Measurements from ENCODE around the gene OTX2. TPM values are rescaled to one million over a fixed set of nuclear protein-coding genes. Genes with fewer than 3 reads are reported as not detected.

OTX2 gene
- total RNA-seq, 3 donors from 2014 or later: not detected

DNA sequence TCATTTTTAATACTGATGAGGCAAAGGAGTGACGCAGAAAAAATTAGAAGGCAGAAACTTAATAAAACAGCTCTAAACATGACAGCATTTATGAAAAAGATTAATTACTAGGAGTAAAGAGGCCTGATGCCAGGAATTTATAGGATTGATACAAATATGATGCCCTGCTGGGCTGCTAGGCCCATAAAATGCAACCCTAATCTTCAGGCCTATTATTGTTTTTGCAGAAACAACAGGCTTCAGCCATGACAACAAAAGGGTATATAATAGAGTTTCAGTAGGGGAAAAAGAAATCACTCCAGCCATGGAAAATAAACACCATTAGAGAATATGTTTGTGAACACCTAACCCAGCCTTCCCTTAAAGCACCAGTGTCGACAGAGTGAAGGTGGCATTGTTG, 50.6 kb downstream of the OTX2 start:
- TF ChIP-seq, protein P1, sequence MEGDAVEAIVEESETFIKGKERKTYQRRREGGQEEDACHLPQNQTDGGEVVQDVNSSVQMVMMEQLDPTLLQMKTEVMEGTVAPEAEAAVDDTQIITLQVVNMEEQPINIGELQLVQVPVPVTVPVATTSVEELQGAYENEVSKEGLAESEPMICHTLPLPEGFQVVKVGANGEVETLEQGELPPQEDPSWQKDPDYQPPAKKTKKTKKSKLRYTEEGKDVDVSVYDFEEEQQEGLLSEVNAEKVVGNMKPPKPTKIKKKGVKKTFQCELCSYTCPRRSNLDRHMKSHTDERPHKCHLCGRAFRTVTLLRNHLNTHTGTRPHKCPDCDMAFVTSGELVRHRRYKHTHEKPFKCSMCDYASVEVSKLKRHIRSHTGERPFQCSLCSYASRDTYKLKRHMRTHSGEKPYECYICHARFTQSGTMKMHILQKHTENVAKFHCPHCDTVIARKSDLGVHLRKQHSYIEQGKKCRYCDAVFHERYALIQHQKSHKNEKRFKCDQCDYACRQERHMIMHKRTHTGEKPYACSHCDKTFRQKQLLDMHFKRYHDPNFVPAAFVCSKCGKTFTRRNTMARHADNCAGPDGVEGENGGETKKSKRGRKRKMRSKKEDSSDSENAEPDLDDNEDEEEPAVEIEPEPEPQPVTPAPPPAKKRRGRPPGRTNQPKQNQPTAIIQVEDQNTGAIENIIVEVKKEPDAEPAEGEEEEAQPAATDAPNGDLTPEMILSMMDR (IDR thresholded peaks at IDR 0.05): no peak
- intact Hi-C loops (cut with DNase I, micrococcal nuclease): no loop called here

DNA sequence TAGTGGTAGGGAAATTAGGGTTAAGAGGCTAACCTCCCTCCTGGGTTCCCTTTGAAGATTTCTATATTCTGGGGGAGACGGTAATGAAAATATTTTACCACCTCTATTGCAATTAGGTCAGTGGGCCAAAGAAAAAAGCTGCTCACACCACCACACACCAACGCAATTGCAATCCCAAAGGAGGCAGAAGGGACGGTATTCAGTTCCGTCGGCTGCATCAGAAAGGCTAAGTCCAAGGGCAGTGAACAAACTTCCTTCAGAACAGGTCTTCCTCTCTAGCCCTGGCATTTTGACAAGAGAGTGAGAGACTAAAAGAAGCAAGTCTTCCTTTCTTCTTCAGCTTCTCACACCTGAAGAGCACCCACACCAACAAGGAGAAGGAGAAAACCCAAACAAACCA, 51.2 kb downstream of the OTX2 start:
- Histone ChIP-seq H3K4me3 (no peak overlapping the region), H3K9me3 (no peaks in the 10 kb centered on the region), H3K4me1 (ENCODE audit: low read depth) (no peaks in the 10 kb centered on the region), H3K36me3 (ENCODE audit: low read depth) (no peaks in the 10 kb centered on the region)
- DNase-seq: no peak
- intact Hi-C loops (cut with DNase I, micrococcal nuclease): no loop called here
- TF ChIP-seq, protein P1 (IDR thresholded peaks at IDR 0.05): no peak
- no peak for ATAC-seq

More for the DNA sequence above, 50.6 kb downstream of the OTX2 start:
- DNase-seq (no peak), ATAC-seq (no peak)
- H3K4me3 ChIP-seq: no peak overlapping the region
- H3K36me3 ChIP-seq (ENCODE audit: low read depth): no peaks in the 10 kb centered on the region
- no peaks in the 10 kb centered on the region for H3K4me1 ChIP-seq (ENCODE audit: low read depth)
- no peaks in the 10 kb centered on the region for H3K9me3 ChIP-seq

DNA sequence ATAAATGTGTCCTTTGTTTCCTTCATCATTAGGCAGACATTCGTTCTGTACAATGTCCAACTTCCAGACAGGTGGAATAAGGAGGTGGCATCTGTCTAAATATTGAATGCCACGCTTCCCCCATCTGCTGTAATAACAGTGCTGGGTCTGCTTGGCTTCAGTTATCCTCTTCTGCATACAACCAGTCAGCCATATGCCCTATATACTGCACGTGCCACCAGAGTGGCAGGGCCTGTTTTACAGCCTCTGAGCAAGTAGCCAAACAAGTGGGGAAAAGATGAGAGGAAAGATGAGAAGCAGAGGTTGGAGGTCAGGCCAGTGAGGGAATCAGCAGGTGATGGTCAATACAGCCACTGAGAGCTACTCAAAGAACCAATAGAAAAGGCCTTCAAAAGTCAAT, 55.4 kb downstream of the OTX2 start:
- intact Hi-C loops (cut with DNase I, micrococcal nuclease): no loop called here
- TF ChIP-seq, protein P1 (IDR thresholded peaks at IDR 0.05): no peak
- ATAC-seq: no peak
- no peaks in the 10 kb centered on the region for H3K4me1 ChIP-seq (ENCODE audit: low read depth)
- H3K4me3 ChIP-seq: no peak overlapping the region
- H3K9me3 ChIP-seq: no peaks in the 10 kb centered on the region
- no peak for DNase-seq
- H3K36me3 ChIP-seq (ENCODE audit: low read depth): no peaks in the 10 kb centered on the region

DNA sequence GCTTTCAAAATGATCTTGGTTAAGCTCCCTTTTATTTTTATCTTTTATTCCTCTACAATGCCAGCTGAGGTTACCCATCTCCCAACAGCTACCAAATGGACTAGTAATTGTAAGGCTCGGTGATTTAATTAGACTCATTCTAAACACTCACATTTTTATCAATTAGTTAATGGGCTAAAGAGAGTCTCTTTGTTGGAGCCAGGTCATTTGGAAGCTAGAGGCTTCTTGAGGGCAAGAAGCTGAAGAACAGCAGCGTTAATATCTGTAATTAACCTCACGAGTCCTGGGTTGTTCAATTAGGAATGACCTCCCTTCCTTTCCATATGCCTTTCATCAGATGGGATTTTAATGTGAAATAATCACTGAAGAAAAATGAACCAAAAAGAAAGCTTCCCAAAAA, 56.9 kb downstream of the OTX2 start:
- Histone ChIP-seq H3K9me3 (no peaks in the 10 kb centered on the region), H3K4me1 (ENCODE audit: low read depth) (no peaks in the 10 kb centered on the region), H3K36me3 (ENCODE audit: low read depth) (no peaks in the 10 kb centered on the region), H3K4me3 (no peak overlapping the region)
- ATAC-seq (no peak), DNase-seq (no peak)
- intact Hi-C loops (cut with DNase I, micrococcal nuclease): no loop called here
- TF ChIP-seq, protein P1 (IDR thresholded peaks at IDR 0.05): no peak

DNA sequence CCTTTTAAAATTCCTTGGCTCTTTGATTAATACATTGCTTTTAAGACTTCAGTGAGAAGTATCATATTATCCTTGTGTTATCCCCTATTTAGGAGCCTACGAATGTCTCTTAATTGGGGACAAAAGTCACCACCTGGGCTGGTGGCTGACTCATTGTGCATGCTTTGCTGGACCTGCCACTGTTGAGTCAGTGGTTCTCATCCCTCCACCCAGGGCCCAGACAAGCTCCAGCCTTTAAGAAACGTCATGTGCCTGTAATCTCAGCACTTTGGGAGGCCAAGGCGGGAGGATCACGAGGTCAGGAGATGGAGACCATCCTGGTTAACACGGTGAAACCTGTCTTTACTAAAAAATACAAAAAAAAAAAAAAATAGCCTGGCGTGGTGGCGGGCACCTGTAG, 57.9 kb downstream of the OTX2 start:
- TF ChIP-seq, protein P1 (IDR thresholded peaks at IDR 0.05): no peak
- Histone ChIP-seq H3K4me1 (ENCODE audit: low read depth) (no peaks in the 10 kb centered on the region), H3K9me3 (no peaks in the 10 kb centered on the region), H3K36me3 (ENCODE audit: low read depth) (no peaks in the 10 kb centered on the region), H3K4me3 (no peak overlapping the region)
- intact Hi-C loops (cut with DNase I, micrococcal nuclease): no loop called here
- DNase-seq (no peak), ATAC-seq (no peak)

DNA sequence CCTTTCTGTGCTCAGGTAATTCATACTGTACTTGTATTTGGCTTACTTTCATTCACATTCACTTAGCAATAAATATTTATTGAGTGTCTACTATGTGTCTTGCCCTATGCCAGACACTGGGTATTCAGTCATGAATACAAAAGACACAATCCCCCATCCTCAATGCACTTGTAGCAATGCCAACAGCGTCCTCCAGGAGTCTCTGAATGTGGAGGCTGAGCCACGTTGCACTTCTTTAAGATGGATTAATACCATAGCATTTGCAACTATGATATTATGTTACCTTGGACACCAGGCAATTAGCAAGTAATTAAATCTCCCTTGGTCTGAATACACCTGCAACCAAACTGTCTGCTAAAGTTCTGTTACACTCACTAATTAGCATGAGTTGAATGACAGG, 58.8 kb downstream of the OTX2 start:
- TF ChIP-seq, protein P1 (IDR thresholded peaks at IDR 0.05): no peak
- DNase-seq (no peak), ATAC-seq (no peak)
- Histone ChIP-seq H3K4me3 (no peak overlapping the region), H3K9me3 (no peaks in the 10 kb centered on the region), H3K4me1 (ENCODE audit: low read depth) (no peaks in the 10 kb centered on the region), H3K36me3 (ENCODE audit: low read depth) (no peaks in the 10 kb centered on the region)
- intact Hi-C loops (cut with DNase I, micrococcal nuclease): no loop called here

Data from mucosa of descending colon (tissue), 3 donors.